ENCODE data around the gene BZW1. TPM values are rescaled to one million over a fixed set of nuclear protein-coding genes. Genes with fewer than 3 reads are reported as not detected.

BZW1 gene
- total RNA-seq (2022) (322 and 325 TPM in 2 replicates), Bru-seq, nascent RNA (percentile 98 among the genes with signal in this experiment), BruChase-seq, experiment 1, labeled RNA remaining after a 2-hour chase (percentile 99 among the genes with signal in this experiment), BruChase-seq, experiment 2, labeled RNA remaining after a 6-hour chase (percentile 100 among the genes with signal in this experiment)
- long read RNA-seq, full-length matches to known transcripts: 557 of 663 reads
- long read RNA-seq, partial matches to known transcripts: 17 of 663 reads
- long read RNA-seq, other reads (novel, unspliced or antisense): 89 of 663 reads

DNA sequence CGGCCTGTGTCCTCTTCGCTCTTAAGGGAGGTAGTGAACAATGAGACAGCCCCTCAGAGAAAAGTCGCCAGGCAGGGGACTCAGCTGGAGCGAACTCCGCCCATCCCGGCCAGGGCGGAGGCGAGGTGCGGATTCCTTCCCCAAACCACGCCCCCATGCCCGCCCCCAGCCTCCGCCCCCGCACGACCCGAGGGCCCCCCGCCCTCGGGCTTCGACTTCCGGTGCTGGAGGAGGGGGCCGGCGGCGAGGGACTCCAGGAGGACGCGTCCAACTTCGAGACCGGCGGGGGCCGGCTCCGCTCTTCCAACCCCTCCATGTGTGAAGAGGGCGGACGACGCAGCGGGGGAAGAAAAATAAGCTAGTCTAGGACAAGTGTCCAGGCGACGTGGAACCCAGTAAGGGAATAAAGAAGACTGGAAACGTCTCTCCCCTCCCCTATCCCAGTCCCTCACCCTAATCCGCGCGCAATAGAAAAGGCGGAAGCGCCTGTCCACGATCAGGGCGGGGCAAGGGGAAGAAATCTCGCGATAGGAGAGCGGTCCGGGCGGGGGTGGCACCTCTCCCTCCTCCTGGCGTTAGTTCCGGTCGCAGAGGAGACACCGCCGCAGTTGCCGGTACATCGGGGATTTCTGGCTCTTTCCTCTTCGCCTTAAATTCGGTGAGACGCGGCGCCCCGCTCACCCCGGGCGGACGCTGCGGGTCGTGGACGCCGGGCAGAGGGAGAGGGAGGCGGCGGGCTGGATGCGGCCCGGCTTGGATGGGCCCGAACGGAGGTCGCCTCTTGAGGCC lies at the start of gene BZW1:
Gene BZW1, plus strand, starts transcription at position 578 of the 789 bp plus-strand sequence. CDS start 1,308 bp downstream, outside the sequence.
- peak; percentile 97 to 98 for DNase-seq
- no TSS peak for BruUV-seq (replicated peaks)
- CTCF ChIA-PET: interaction anchor here (1.0 to 1.4 kb wide), 3 partner anchors 64 to 80 kb away, joined by 3 to 5 read pairs (median 4); no protein-coding TSS in a partner anchor
- intact Hi-C loops (cut with micrococcal nuclease; ENCODE audit: unreplicated experiment): loop anchor here (1.0 to 10.0 kb wide), 7 partner anchors 53 to 237 kb away; partner anchors contain the start of genes CLK1, NIF3L1 and PPIL3
- H3K36me3 Mint-ChIP-seq (ENCODE audit: insufficient read depth, unreplicated experiment): peaks cover 49% of the 10 kb centered on the region
- POLR2A ChIA-PET: interaction anchor here (0.5 to 1.4 kb wide), 2 partner anchors 63 to 287 kb away, joined by 7 to 8 read pairs; no protein-coding TSS in a partner anchor
- TF ChIP-seq CTCF (IDR thresholded peaks at IDR 0.05; ENCODE audit: insufficient read depth in 1 of 2, low read depth in 1 of 2, low read length in 1 of 2, severe bottlenecking in 1 of 2, unreplicated experiment in 1 of 2): no peak
- H3K27ac Mint-ChIP-seq (ENCODE audit: unreplicated experiment): peak within 1 kb of the TSS; percentile 98
- peaks cover 16% of the 10 kb centered on the region for H3K4me1 Mint-ChIP-seq (ENCODE audit: low read depth, unreplicated experiment)
- no peaks in the 10 kb centered on the region for H3K27me3 ChIP-seq (replicated peaks; ENCODE audit: control insufficient read depth, insufficient read depth, low read length)
- peak within 1 kb of the TSS; percentile 99 for H3K4me3 ChIP-seq (ENCODE audit: low read depth, low read length)
- peaks cover 3% of the 10 kb centered on the region; the same call in 1 of the 2 replicates for H3K36me3 ChIP-seq (ENCODE audit: control insufficient read depth, insufficient read depth, low read length)
- no peaks in the 10 kb centered on the region for H3K9me3 ChIP-seq
- no peaks in the 10 kb centered on the region for H3K27me3 Mint-ChIP-seq (ENCODE audit: insufficient read depth, unreplicated experiment)
- no peaks in the 10 kb centered on the region for H3K9me3 Mint-ChIP-seq (ENCODE audit: unreplicated experiment)
- peak within 1 kb of the TSS; percentile 89 for H3K4me3 Mint-ChIP-seq (ENCODE audit: unreplicated experiment)
- H3K4me1 ChIP-seq: peaks cover 22% of the 10 kb centered on the region

- Histone ChIP-seq H3K36me3 (ENCODE audit: control insufficient read depth, insufficient read depth, low read length) (no peaks in the 10 kb centered on the region), H3K4me3 (ENCODE audit: low read depth, low read length) (no peak overlapping the region), H3K9me3 (no peaks in the 10 kb centered on the region), H3K27me3 (replicated peaks; ENCODE audit: control insufficient read depth, insufficient read depth, low read length) (no peaks in the 10 kb centered on the region), H3K4me1 (peaks cover 69% of the 10 kb centered on the region)
- DNase-seq: no peak
- POLR2A ChIA-PET: no interaction called here
- intact Hi-C loops (cut with micrococcal nuclease; ENCODE audit: unreplicated experiment): no loop called here
- TF ChIP-seq CTCF (IDR thresholded peaks at IDR 0.05; ENCODE audit: insufficient read depth in 1 of 2, low read depth in 1 of 2, low read length in 1 of 2, severe bottlenecking in 1 of 2, unreplicated experiment in 1 of 2): no peak
- peaks cover 50% of the 10 kb centered on the region for H3K4me1 Mint-ChIP-seq (ENCODE audit: low read depth, unreplicated experiment)
- H3K27ac Mint-ChIP-seq (ENCODE audit: unreplicated experiment): no peak overlapping the region
- H3K36me3 Mint-ChIP-seq (ENCODE audit: insufficient read depth, unreplicated experiment): peaks cover 7% of the 10 kb centered on the region
- no peaks in the 10 kb centered on the region for H3K9me3 Mint-ChIP-seq (ENCODE audit: unreplicated experiment)
- no peaks in the 10 kb centered on the region for H3K27me3 Mint-ChIP-seq (ENCODE audit: insufficient read depth, unreplicated experiment)
- CTCF ChIA-PET: interaction anchor here (1.3 to 1.4 kb wide), 2 partner anchors 14 to 49 kb away, joined by 4 to 8 read pairs; no protein-coding TSS in a partner anchor
- no peak overlapping the region for H3K4me3 Mint-ChIP-seq (ENCODE audit: unreplicated experiment)
- no TSS peak for BruUV-seq (replicated peaks)
Observed at GRCh38 chr2:200762127-200762526, 49.6 kb upstream of the BZW1 start.

DNA sequence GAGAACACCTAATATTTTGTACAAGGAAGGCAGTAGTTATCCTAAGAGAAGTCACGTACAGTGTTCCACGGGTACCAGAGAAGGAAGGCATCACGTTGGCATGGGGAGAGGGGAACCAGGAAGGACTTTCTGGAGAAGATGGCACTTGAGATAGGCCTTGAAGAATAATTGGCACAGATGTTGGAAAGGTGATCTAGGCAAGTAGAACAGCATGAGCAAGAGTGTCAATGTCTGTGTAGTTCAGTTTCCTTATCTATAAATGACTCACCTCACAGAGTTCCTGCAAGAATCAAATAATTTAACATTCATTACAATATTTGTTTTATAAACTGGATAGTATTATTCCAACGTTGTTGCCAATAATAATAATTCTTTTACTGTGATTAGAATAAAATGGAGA lies 48.3 kb upstream of the BZW1 start:
- no peak for TF ChIP-seq CTCF (IDR thresholded peaks at IDR 0.05; ENCODE audit: insufficient read depth in 1 of 2, low read depth in 1 of 2, low read length in 1 of 2, severe bottlenecking in 1 of 2, unreplicated experiment in 1 of 2)
- Mint-ChIP-seq H3K9me3 (ENCODE audit: unreplicated experiment) (no peaks in the 10 kb centered on the region), H3K4me1 (ENCODE audit: low read depth, unreplicated experiment) (peaks cover 52% of the 10 kb centered on the region), H3K27ac (ENCODE audit: unreplicated experiment) (no peak overlapping the region), H3K36me3 (ENCODE audit: insufficient read depth, unreplicated experiment) (peaks cover 7% of the 10 kb centered on the region), H3K4me3 (ENCODE audit: unreplicated experiment) (no peak overlapping the region), H3K27me3 (ENCODE audit: insufficient read depth, unreplicated experiment) (no peaks in the 10 kb centered on the region)
- ChIA-PET POLR2A (no interaction called here), CTCF (no interaction called here)
- intact Hi-C loops (cut with micrococcal nuclease; ENCODE audit: unreplicated experiment): no loop called here
- Histone ChIP-seq H3K4me1 (peaks cover 56% of the 10 kb centered on the region), H3K27me3 (replicated peaks; ENCODE audit: control insufficient read depth, insufficient read depth, low read length) (no peaks in the 10 kb centered on the region), H3K36me3 (ENCODE audit: control insufficient read depth, insufficient read depth, low read length) (no peaks in the 10 kb centered on the region), H3K9me3 (no peaks in the 10 kb centered on the region), H3K4me3 (ENCODE audit: low read depth, low read length) (no peak overlapping the region)
- DNase-seq: no peak
- BruUV-seq (replicated peaks): no TSS peak
